Pulmonary artery endothelial cell (primary cell): Measurements from ENCODE around the gene EPAS1. TPM values are rescaled to one million over a fixed set of nuclear protein-coding genes. Genes with fewer than 3 reads are reported as not detected.

Source experiments
- DNase-seq: peaks from one replicate; pipeline ENCODE4 v3.0.0-alpha.2; 2011; ENCODE audit warnings: low read depth, low spot score
- total RNA-seq: library from RNA; depleted of rRNA; stranded (reverse); fragments of >200 nt; gene quantifications from 2 replicates; pipeline ENCODE4 v1.2.3, GENCODE V29; 2014

EPAS1 gene
- total RNA-seq, 1 donor from 2014 or later, result 115 TPM

GRCh38 chr2:46435796-46436360 is 138.7 kb downstream of the EPAS1 start:
- no peak for DNase-seq

Other genes with a start within 250 kb of the EPAS1 start
- not detected in 2 replicates for gene TMEM247, start 182.2 kb downstream of the EPAS1 start, total RNA-seq
- gene RHOQ, start 245.1 kb downstream of the EPAS1 start, total RNA-seq, result 21.7 and 27.3 TPM in 2 replicates
- gene ATP6V1E2, start 245.2 kb downstream of the EPAS1 start, total RNA-seq, result 3.7 and 4.4 TPM in 2 replicates